C4-2B (cell line): Measurements from ENCODE around the gene SLC7A10.

Experiments used
- ZFX ChIP-seq: fragments of 450-650 bp; IDR thresholded peaks from 2 replicates; pipeline ENCODE4 v1.6.1; 2017
- TF ChIP-seq, protein P1 (sequence below): fragments of 450-650 bp; conservative IDR thresholded peaks from 2 replicates; pipeline ENCODE4 v1.5.1; 2017; ENCODE audit warnings: mild to moderate bottlenecking

DNA sequence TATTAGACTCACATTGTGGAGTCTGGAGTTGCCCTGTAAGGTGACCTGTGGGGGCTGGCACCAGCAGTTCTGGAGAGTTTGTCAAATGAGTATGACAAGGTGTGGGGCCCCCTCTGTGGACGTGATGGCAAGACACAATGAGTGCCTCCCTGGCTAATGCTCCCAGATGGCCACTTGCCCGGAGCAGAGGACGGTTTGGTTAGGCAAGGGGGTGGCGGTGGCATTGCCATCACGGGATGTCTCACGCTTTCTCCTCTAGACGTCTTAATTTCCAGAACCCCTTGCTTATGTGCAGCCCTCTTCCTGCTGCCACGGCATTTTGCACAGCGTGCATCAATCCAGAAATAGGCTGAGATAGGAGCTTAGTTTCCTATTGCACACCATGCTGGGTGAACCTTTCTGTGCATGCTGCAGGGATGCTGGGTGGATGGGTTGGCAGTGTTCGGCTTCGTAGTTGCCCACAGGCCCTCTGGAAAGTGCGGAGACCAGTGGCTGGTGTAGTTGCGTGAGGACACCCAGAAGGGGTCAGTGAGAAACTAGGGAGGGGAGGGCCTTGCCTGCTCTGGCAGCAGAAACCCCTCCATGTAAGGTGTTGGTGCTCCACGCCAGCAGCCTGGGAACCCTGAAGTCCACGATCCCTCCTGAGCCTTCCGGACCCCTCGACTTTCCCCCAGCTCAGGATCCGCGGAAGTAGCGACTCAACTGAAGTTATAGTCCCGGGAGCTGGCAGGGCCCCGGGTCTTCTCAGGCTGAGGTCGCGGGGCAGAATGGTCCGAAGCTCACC, 49.6 kb downstream of the SLC7A10 start:
- TF ChIP-seq, protein P1, sequence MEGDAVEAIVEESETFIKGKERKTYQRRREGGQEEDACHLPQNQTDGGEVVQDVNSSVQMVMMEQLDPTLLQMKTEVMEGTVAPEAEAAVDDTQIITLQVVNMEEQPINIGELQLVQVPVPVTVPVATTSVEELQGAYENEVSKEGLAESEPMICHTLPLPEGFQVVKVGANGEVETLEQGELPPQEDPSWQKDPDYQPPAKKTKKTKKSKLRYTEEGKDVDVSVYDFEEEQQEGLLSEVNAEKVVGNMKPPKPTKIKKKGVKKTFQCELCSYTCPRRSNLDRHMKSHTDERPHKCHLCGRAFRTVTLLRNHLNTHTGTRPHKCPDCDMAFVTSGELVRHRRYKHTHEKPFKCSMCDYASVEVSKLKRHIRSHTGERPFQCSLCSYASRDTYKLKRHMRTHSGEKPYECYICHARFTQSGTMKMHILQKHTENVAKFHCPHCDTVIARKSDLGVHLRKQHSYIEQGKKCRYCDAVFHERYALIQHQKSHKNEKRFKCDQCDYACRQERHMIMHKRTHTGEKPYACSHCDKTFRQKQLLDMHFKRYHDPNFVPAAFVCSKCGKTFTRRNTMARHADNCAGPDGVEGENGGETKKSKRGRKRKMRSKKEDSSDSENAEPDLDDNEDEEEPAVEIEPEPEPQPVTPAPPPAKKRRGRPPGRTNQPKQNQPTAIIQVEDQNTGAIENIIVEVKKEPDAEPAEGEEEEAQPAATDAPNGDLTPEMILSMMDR: no peak
- no peak; the same call in 1 of the 2 replicates for TF ChIP-seq ZFX
